Measurements from ENCODE around the gene SRGAP2B. TPM values are rescaled to one million over a fixed set of nuclear protein-coding genes. Genes with fewer than 3 reads are reported as not detected.
"Not testable (repeated sequence)": the region's sequence is repeated elsewhere in the genome, so short reads cannot be mapped to it uniquely, and the experiment has no call there.

The SRGAP2B gene
- total RNA-seq, 1 donor from 2014 or later, result 33.9 TPM

DNA sequence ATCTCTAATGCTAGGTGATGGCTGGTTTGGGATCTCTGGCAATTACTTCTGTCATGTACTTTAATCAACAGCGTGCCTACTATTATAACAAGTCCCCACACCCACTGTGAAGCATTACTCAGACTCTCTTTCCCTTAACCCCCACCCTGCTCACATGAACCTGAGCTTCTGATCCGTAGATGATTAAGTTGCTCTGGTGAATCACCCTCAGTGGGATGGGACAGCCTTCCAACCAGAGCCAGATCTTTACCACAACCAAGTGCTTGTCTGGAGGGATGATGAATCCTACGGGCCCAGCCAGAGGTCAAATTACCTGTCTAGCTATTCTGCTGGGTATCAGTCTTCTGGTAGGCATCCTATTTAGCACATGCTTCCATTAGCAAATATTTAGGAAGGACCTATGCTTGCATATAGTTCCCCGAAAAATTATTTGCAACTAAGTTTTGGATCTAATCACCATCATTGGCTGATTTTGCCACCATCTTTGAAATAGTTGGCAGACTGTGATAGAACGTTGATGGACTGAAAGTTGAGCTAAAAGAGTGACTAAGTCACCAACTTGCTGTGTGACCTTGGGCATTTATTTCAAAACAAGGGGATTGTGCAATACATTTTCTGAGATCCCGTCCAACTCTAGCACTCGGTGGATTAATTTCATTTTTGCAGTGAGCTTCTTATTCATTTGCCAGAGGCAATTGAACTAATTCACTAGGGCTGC, 27.4 kb upstream of the SRGAP2B start:
- H3K4me1 ChIP-seq (ENCODE audit: control insufficient read depth in 3 of 3, insufficient read depth in 3 of 3, low read length in 3 of 3); H3K9me3 ChIP-seq (ENCODE audit: control insufficient read depth in 3 of 3, low read length in 3 of 3); H3K27me3 ChIP-seq (ENCODE audit: control insufficient read depth in 3 of 3, insufficient read depth in 3 of 3, low read length in 3 of 3); H3K9ac ChIP-seq (ENCODE audit: low read depth in 1 of 3, low read length in 3 of 3); H3K4me3 ChIP-seq (ENCODE audit: low read length in 3 of 3); H3K36me3 ChIP-seq (ENCODE audit: control insufficient read depth in 3 of 3, insufficient read depth in 3 of 3, low read length in 3 of 3); H3K27ac ChIP-seq (ENCODE audit: low read depth, low read length): not testable (repeated sequence)

DNA sequence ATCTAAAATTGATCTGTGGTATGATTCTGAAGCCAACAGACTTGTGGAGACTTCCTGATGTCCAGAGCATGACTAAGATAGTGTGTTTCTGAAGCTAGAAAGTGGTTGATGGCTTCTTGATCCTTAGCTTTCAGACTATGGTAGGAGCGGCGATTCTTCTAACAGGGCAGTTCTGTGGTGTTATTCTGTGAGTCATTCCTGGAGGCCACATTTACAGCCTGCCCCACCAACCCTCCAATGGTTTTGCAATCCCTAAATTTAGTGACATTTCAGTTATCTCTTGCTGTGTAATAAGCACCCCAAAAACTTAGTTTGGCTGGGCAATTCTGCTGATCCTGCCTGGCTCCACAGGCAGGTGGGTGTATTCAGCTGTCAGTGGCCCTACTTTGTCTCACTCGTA, 24.7 kb upstream of the SRGAP2B start:
- not testable (repeated sequence) for H3K27ac ChIP-seq (ENCODE audit: low read depth, low read length)

DNA sequence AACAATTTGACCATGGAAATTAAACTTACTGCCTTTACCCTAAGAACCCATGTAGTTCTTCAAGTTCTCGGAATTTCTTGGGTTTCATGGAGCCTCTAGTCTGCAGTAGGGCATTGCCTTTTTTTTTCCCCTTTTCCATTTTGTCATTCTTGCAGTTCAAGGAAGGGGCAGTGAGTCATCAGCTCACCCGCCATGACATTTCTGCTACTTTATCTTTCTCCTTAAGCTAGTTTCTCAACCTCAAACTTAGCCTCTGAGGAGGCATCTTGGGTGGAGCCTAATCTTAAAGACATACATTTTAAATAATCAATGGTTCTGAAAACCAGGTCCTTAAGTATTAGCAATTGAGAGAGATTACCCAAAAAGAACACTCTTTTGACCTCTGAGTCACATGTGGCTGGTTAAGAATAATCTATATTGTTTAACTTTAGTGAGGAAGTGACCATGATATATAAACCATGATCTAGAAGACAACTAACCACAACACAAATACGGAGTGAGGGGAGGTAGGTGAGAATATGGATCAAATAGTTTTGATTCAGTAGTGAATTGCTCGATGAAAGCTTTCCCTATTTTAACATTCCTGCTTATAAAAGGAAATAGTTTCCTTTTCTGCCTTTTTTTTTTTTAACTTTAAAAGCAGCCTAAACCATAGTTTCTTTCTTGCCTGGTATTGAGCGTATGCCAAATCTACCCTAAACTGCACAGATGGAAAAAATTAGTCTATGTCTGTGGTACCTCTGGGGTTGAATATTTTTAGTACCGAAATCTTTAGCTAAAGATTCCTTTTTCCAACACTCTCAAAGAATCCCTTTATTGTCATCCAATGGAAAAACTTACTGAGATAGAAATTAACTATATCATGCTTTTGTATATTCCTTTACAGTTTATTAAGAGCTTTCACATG, 20.7 kb upstream of the SRGAP2B start:
- not testable (repeated sequence) for H3K4me3 ChIP-seq (ENCODE audit: low read length in 3 of 3); H3K4me1 ChIP-seq (ENCODE audit: control insufficient read depth in 3 of 3, insufficient read depth in 3 of 3, low read length in 3 of 3); H3K36me3 ChIP-seq (ENCODE audit: control insufficient read depth in 3 of 3, insufficient read depth in 3 of 3, low read length in 3 of 3); H3K27me3 ChIP-seq (ENCODE audit: control insufficient read depth in 3 of 3, insufficient read depth in 3 of 3, low read length in 3 of 3); H3K9me3 ChIP-seq (ENCODE audit: control insufficient read depth in 3 of 3, low read length in 3 of 3); H3K9ac ChIP-seq (ENCODE audit: low read depth in 1 of 3, low read length in 3 of 3); H3K27ac ChIP-seq (ENCODE audit: low read depth, low read length)

More for the DNA sequence above, 24.7 kb upstream of the SRGAP2B start:
- not testable (repeated sequence) for H3K9me3 ChIP-seq (ENCODE audit: control insufficient read depth in 3 of 3, low read length in 3 of 3); H3K4me3 ChIP-seq (ENCODE audit: low read length in 3 of 3); H3K27me3 ChIP-seq (ENCODE audit: control insufficient read depth in 3 of 3, insufficient read depth in 3 of 3, low read length in 3 of 3); H3K4me1 ChIP-seq (ENCODE audit: control insufficient read depth in 3 of 3, insufficient read depth in 3 of 3, low read length in 3 of 3); H3K9ac ChIP-seq (ENCODE audit: low read depth in 1 of 3, low read length in 3 of 3); H3K36me3 ChIP-seq (ENCODE audit: control insufficient read depth in 3 of 3, insufficient read depth in 3 of 3, low read length in 3 of 3)

DNA sequence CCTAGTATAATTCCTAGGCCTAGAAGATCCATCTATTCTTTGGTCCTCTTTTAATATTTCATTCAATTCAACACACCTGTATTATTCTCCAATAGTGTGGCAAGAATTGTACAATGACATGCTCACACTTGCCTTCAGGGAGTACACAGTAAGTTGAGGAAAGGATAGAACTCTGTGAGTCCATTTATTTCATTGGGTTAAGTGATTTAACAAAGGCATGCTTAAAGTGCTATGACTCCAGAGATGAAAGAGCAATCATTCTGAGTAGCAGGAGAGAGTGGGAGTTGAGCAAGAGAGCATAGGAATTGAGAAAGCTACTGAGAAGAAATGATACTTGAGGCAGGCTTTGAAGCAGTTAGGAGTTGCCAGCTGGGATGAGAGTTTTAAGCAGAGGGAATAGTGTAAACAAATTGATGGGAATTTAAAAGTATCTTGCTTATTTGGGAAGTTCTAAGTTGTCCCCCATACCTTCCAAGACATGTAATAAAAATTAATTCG, 19.5 kb upstream of the SRGAP2B start:
- H3K27me3 ChIP-seq (ENCODE audit: control insufficient read depth in 3 of 3, insufficient read depth in 3 of 3, low read length in 3 of 3); H3K36me3 ChIP-seq (ENCODE audit: control insufficient read depth in 3 of 3, insufficient read depth in 3 of 3, low read length in 3 of 3); H3K9ac ChIP-seq (ENCODE audit: low read depth in 1 of 3, low read length in 3 of 3); H3K27ac ChIP-seq (ENCODE audit: low read depth, low read length); H3K4me3 ChIP-seq (ENCODE audit: low read length in 3 of 3); H3K4me1 ChIP-seq (ENCODE audit: control insufficient read depth in 3 of 3, insufficient read depth in 3 of 3, low read length in 3 of 3); H3K9me3 ChIP-seq (ENCODE audit: control insufficient read depth in 3 of 3, low read length in 3 of 3): not testable (repeated sequence)

DNA sequence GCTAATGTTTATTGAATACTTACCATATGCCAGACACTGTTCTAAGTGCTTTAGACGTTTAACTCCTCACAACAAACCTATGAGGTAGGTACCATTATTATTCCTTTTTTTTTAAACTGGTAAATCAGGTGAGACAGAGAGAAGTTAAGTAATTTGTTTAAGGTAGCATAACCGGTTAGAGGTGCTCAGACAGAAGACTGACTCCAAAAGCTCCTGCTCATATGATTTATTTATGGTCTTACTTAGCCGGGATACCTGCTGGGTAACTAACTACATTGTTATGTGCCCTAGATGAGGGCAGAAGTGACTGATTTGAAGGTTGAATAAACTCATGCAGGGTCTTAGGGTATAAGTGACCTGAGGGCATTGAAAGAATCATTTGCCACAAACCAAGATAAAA, 17.6 kb upstream of the SRGAP2B start:
- H3K9me3 ChIP-seq (ENCODE audit: control insufficient read depth in 3 of 3, low read length in 3 of 3); H3K36me3 ChIP-seq (ENCODE audit: control insufficient read depth in 3 of 3, insufficient read depth in 3 of 3, low read length in 3 of 3); H3K27me3 ChIP-seq (ENCODE audit: control insufficient read depth in 3 of 3, insufficient read depth in 3 of 3, low read length in 3 of 3); H3K4me1 ChIP-seq (ENCODE audit: control insufficient read depth in 3 of 3, insufficient read depth in 3 of 3, low read length in 3 of 3); H3K4me3 ChIP-seq (ENCODE audit: low read length in 3 of 3); H3K27ac ChIP-seq (ENCODE audit: low read depth, low read length); H3K9ac ChIP-seq (ENCODE audit: low read depth in 1 of 3, low read length in 3 of 3): not testable (repeated sequence)

DNA sequence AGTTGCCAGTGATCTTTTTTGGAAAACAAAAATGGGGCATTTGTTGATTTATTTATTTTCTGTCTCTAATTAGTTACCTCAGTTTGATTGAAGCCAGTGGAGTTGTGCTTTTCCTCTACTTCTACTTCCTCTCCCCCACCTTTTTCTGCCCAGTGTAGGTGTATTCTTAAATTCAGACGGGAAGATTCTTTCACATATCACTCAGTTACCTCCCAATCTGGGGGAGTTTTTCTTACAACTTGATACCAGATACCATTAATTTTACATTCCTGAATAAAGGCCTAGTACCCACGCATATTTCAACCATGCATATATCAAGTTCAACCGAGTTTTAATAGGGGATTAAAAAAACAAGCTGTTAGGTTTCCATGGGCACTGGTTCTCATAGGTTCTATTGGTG, 16.5 kb upstream of the SRGAP2B start:
- not testable (repeated sequence) for H3K4me3 ChIP-seq (ENCODE audit: low read length in 3 of 3); H3K36me3 ChIP-seq (ENCODE audit: control insufficient read depth in 3 of 3, insufficient read depth in 3 of 3, low read length in 3 of 3)

DNA sequence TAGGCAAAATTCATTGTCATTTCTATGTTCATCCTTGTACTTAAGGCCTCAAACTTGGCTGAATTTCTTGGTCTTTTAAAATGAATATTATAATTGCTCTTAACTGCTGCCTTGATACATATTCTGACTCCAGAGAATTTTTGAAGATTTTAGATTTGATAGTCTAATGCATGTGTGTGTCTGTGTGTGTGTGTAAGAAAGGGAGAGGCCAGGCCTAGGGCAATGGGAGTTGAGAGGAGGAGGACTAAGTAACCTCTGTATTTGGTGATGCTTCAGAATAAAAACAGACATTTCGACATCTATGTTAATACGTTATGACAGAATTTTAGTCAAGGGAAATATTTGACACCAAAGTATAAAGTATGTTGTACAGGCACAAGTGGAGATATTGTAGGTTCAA, 8.2 kb upstream of the SRGAP2B start:
- H3K9ac ChIP-seq (ENCODE audit: low read depth in 1 of 3, low read length in 3 of 3); H3K4me1 ChIP-seq (ENCODE audit: control insufficient read depth in 3 of 3, insufficient read depth in 3 of 3, low read length in 3 of 3); H3K27ac ChIP-seq (ENCODE audit: low read depth, low read length); H3K27me3 ChIP-seq (ENCODE audit: control insufficient read depth in 3 of 3, insufficient read depth in 3 of 3, low read length in 3 of 3); H3K9me3 ChIP-seq (ENCODE audit: control insufficient read depth in 3 of 3, low read length in 3 of 3); H3K4me3 ChIP-seq (ENCODE audit: low read length in 3 of 3); H3K36me3 ChIP-seq (ENCODE audit: control insufficient read depth in 3 of 3, insufficient read depth in 3 of 3, low read length in 3 of 3): not testable (repeated sequence)

More for the DNA sequence above, 16.5 kb upstream of the SRGAP2B start:
- not testable (repeated sequence) for H3K27me3 ChIP-seq (ENCODE audit: control insufficient read depth in 3 of 3, insufficient read depth in 3 of 3, low read length in 3 of 3); H3K27ac ChIP-seq (ENCODE audit: low read depth, low read length); H3K4me1 ChIP-seq (ENCODE audit: control insufficient read depth in 3 of 3, insufficient read depth in 3 of 3, low read length in 3 of 3); H3K9me3 ChIP-seq (ENCODE audit: control insufficient read depth in 3 of 3, low read length in 3 of 3); H3K9ac ChIP-seq (ENCODE audit: low read depth in 1 of 3, low read length in 3 of 3)

DNA sequence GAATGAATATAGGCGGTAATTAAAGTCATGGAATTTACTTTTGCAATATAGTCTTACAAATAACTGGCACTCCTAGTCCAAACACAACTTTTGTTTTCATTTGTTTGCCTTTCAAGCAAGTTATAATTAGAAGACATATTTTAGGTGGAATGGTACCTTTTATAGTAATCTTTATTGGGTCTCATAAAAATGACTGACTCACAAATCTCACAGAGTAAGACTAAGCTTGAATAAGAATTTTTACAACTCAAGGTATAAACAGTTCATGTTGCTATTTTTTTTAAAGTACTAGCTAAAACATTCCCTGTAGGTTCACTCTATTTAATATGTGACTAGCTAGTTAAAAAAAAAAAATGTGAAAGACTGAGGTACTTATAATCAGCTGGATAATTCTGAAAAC, 6.6 kb upstream of the SRGAP2B start:
- not testable (repeated sequence) for H3K4me1 ChIP-seq (ENCODE audit: control insufficient read depth in 3 of 3, insufficient read depth in 3 of 3, low read length in 3 of 3); H3K36me3 ChIP-seq (ENCODE audit: control insufficient read depth in 3 of 3, insufficient read depth in 3 of 3, low read length in 3 of 3); H3K9me3 ChIP-seq (ENCODE audit: control insufficient read depth in 3 of 3, low read length in 3 of 3); H3K4me3 ChIP-seq (ENCODE audit: low read length in 3 of 3); H3K9ac ChIP-seq (ENCODE audit: low read depth in 1 of 3, low read length in 3 of 3); H3K27ac ChIP-seq (ENCODE audit: low read depth, low read length); H3K27me3 ChIP-seq (ENCODE audit: control insufficient read depth in 3 of 3, insufficient read depth in 3 of 3, low read length in 3 of 3)

DNA sequence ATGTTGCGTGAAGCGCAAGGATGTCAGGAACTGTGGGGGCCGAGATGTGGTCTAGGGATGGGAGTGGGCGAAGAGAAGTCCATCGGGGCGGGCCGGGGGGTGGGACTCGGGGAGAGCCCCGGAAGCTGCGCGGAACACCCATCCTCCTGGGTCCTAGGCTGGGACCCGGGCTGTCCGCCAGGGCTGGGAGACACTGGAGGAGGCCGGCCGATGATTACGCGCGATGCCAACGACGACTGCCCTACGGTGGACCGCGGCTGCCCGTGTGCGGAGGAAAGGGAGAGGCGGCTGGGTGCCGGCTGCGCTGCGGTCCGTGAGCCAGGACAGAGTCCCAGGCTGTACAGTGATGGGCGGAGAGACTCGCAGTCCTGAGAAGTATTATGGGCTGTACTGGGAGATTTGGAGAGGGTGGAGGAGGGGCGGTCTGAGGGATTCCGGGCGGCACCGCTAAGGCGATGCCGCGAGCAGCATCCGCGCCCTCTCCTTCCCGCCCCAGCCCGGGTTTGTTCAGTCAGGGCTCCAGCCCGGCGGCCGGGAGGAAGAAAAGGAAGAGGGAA, 395 bp downstream of the SRGAP2B start:
- H3K36me3 ChIP-seq (ENCODE audit: control insufficient read depth in 3 of 3, insufficient read depth in 3 of 3, low read length in 3 of 3); H3K9me3 ChIP-seq (ENCODE audit: control insufficient read depth in 3 of 3, low read length in 3 of 3); H3K9ac ChIP-seq (ENCODE audit: low read depth in 1 of 3, low read length in 3 of 3); H3K4me1 ChIP-seq (ENCODE audit: control insufficient read depth in 3 of 3, insufficient read depth in 3 of 3, low read length in 3 of 3); H3K27me3 ChIP-seq (ENCODE audit: control insufficient read depth in 3 of 3, insufficient read depth in 3 of 3, low read length in 3 of 3); H3K27ac ChIP-seq (ENCODE audit: low read depth, low read length); H3K4me3 ChIP-seq (ENCODE audit: low read length in 3 of 3): not testable (repeated sequence)

DNA sequence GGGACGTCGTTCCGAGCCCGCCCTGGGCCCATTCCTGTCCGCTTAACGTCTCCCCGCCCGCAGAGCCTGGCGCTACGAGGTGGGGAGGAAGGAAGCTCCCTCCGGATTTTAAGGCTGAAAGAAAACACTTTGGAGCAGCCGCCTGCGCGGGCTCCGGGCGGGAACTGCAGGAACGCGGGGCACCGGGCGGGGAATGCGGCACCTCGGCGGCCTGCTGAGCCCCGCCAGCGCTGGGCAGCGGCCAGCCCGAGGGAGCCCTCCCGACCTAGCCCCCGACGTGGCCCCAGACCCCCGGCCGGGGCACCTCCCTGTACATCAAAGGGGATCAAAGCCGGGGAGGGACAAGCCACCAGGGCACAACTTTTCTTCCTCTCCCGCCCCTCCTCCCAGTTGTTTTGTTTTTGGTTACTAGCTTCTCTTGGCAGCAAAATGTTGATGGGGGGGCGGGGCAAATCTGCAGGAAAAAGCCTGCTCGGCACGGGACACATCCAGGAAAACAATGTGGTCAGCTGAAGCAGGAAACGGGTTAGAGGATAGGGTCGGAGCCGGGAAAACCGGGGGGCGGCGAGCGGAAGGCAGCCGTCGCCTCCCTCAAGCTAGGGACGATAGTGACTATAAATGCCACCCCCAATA, 1.5 kb downstream of the SRGAP2B start:
- not testable (repeated sequence) for H3K27me3 ChIP-seq (ENCODE audit: control insufficient read depth in 3 of 3, insufficient read depth in 3 of 3, low read length in 3 of 3); H3K9me3 ChIP-seq (ENCODE audit: control insufficient read depth in 3 of 3, low read length in 3 of 3); H3K27ac ChIP-seq (ENCODE audit: low read depth, low read length); H3K36me3 ChIP-seq (ENCODE audit: control insufficient read depth in 3 of 3, insufficient read depth in 3 of 3, low read length in 3 of 3); H3K9ac ChIP-seq (ENCODE audit: low read depth in 1 of 3, low read length in 3 of 3); H3K4me1 ChIP-seq (ENCODE audit: control insufficient read depth in 3 of 3, insufficient read depth in 3 of 3, low read length in 3 of 3); H3K4me3 ChIP-seq (ENCODE audit: low read length in 3 of 3)
